Fibroblast of the aortic adventitia (primary cell): ENCODE measurements around the gene M1AP. TPM values are rescaled to one million over a fixed set of nuclear protein-coding genes. Genes with fewer than 3 reads are reported as not detected.

Experiments
- DNase-seq: peaks from one replicate; pipeline ENCODE4 v3.0.0-alpha.2; 2010; ENCODE audit warnings: low read depth
- H3K4me3 ChIP-seq: 2 replicates; pipeline ENCODE4 v1.5.1; 2011; ENCODE audit warnings: low read depth, mild to moderate bottlenecking, control low read depth, low read length, moderate library complexity
- CTCF ChIP-seq: IDR thresholded peaks from 2 replicates; pipeline ENCODE4 v1.5.1; 2011; ENCODE audit warnings: mild to moderate bottlenecking, low read length, control low read depth, inconsistent platforms; ENCODE audit not compliant: insufficient read depth
- total RNA-seq: library from RNA; depleted of rRNA; stranded (reverse); fragments of >200 nt; gene quantifications from 2 replicates; pipeline ENCODE4 v1.2.3, GENCODE V29; 2012; ENCODE audit warnings: low replicate concordance

Gene M1AP
- total RNA-seq, 1 donor, result not detected

GRCh38 chr2:74525717-74526648 is 122.1 kb downstream of the M1AP start, which contains the start of gene DQX1:
DQX1 (minus strand) TSS chr2:74526231; CDS start chr2:74525729, 502 bp downstream.
- no peak for TF ChIP-seq CTCF
- DNase-seq, result no peak
- no peak within 1 kb of the TSS for H3K4me3 ChIP-seq

- no peak for TF ChIP-seq CTCF
- DNase-seq, result no peak
- no peak overlapping the region for H3K4me3 ChIP-seq
These were observed 123.0 kb downstream of the M1AP start for GRCh38 chr2:74524955-74525716.

GRCh38 chr2:74524005-74524404 is 124.1 kb downstream of the M1AP start:
- no peak overlapping the region for H3K4me3 ChIP-seq
- TF ChIP-seq CTCF, result no peak
- no peak for DNase-seq

GRCh38 chr2:74522516-74522915 is 125.6 kb downstream of the M1AP start:
- TF ChIP-seq CTCF, result no peak
- no peak for DNase-seq
- H3K4me3 ChIP-seq, result no peak overlapping the region

- DNase-seq, result no peak
- no peak for TF ChIP-seq CTCF
- no peak overlapping the region for H3K4me3 ChIP-seq
These were observed 131.5 kb downstream of the M1AP start for GRCh38 chr2:74516650-74517049.

- no peak for TF ChIP-seq CTCF
- no peak overlapping the region for H3K4me3 ChIP-seq
- no peak for DNase-seq
These were observed 132.0 kb downstream of the M1AP start for GRCh38 chr2:74515981-74516633.
